HepG2 (cell line): ENCODE measurements around the gene ETFB. TPM values are rescaled to one million over a fixed set of nuclear protein-coding genes. Genes with fewer than 3 reads are reported as not detected.

Experiments used
- ATAC-seq: fragments of 200-7000 bp; cut with Tn5 transposase; 3 replicates; pipeline ENCODE4 v1.9.1; 2020; ENCODE audit warnings: mild to moderate bottlenecking, moderate library complexity
- BruUV-seq: library from RNA; stranded (reverse); fragments of 400-500 nt; replicated peaks from 2 replicates; lab custom pipeline; 2021; lab: Mats Ljungman, UMichigan
- CTCF ChIA-PET: fragments of 300-600 bp; formaldehyde crosslinking; extraction: SDS; loops from one replicate; lab custom pipeline; 2021; ENCODE audit warnings: low total read pairs, inconsistent platforms, low intra/inter-chr PET ratio; lab: Yijun Ruan, JAX
- POLR2A ChIA-PET: fragments of 350-600 bp; sonication (Branson Sonifier 250); formaldehyde crosslinking; loops from one replicate; lab custom pipeline; 2020; ENCODE audit warnings: antibody characterized with exemption, inconsistent platforms; lab: Yijun Ruan, JAX
- DNase-seq: peaks from one replicate; pipeline ENCODE4 v3.0.0-alpha.2; 2015; ENCODE audit warnings: low spot score
- FAIRE-seq: peaks from 3 replicates; lab custom pipeline; 2011; peaks lifted over from hg19 to GRCh38; lab: Jason Lieb, UNC
- H2AFZ ChIP-seq: one replicate; pipeline ENCODE4 v1.6.1; 2011; ENCODE audit warnings: low read length, inconsistent platforms
- H3K27ac ChIP-seq: fragments of 300-600 bp; 3 replicates; pipeline ENCODE4 v1.8.0; 2011; ENCODE audit warnings: mixed run types, mild to moderate bottlenecking, mixed read lengths, low read length, inconsistent platforms; ENCODE audit not compliant: insufficient read depth; ENCODE audit errors: extremely low read length
- H3K27me3 ChIP-seq, 2 experiments: fragments of 200-600 bp in 1 of 2; 2 replicates in 1 of 2; 3 replicates in 1 of 2; pipeline versions ENCODE4 v1.6.0 to v1.8.0; 2011; ENCODE audit warnings: low read length in 2 of 2, mild to moderate bottlenecking in 2 of 2, moderate library complexity in 2 of 2, inconsistent platforms in 1 of 2; ENCODE audit not compliant: insufficient read depth in 2 of 2, control insufficient read depth in 1 of 2
- H3K36me3 ChIP-seq, 2 experiments: fragments of 200-600 bp in 1 of 2; replicated peaks in 1 of 2; 2 replicates in 1 of 2; 3 replicates in 1 of 2; pipeline versions ENCODE4 v1.5.1 to v1.8.0; 2011; ENCODE audit warnings: low read length in 2 of 2, inconsistent platforms in 1 of 2; ENCODE audit not compliant: insufficient read depth in 2 of 2, control insufficient read depth in 1 of 2
- H3K4me1 ChIP-seq: 2 replicates; pipeline ENCODE4 v1.5.1; 2012; ENCODE audit warnings: low read length, inconsistent platforms; ENCODE audit not compliant: insufficient read depth
- H3K4me2 ChIP-seq: 2 replicates; pipeline ENCODE4 v1.6.0; 2011; ENCODE audit warnings: low read depth, low read length, inconsistent platforms
- H3K4me3 ChIP-seq, 3 experiments: fragments of 200-600 bp in 1 of 3; sonication (generic), shearing (Covaris generic) in 1 of 3; replicated peaks in 1 of 3; 2 replicates each; pipeline ENCODE4 v1.5.1; 2011 to 2016; ENCODE audit warnings: low read length in 3 of 3, inconsistent platforms in 2 of 3, low read depth in 2 of 3, mild to moderate bottlenecking in 2 of 3, control low read depth in 1 of 3, mixed read lengths in 1 of 3; ENCODE audit not compliant: insufficient read depth in 1 of 3
- H3K79me2 ChIP-seq: one replicate; pipeline ENCODE4 v1.6.1; 2011; ENCODE audit warnings: low read length, inconsistent platforms; ENCODE audit not compliant: insufficient read depth
- H3K9ac ChIP-seq: 2 replicates; pipeline ENCODE4 v1.6.0; 2011; ENCODE audit warnings: mild to moderate bottlenecking, low read depth, low read length, inconsistent platforms; ENCODE audit not compliant: insufficient read depth
- H3K9me3 ChIP-seq: 2 replicates; pipeline ENCODE4 v1.5.1; 2012; ENCODE audit warnings: mild to moderate bottlenecking, low read length
- H4K20me1 ChIP-seq: 2 replicates; pipeline ENCODE4 v1.6.0; 2011; ENCODE audit warnings: inconsistent platforms, mild to moderate bottlenecking, low read length, moderate library complexity; ENCODE audit not compliant: insufficient read depth
- AKAP8 ChIP-seq: sonication (generic); formaldehyde crosslinking; IDR thresholded peaks from 2 replicates; pipeline ENCODE4 v1.5.1; 2020; ENCODE audit warnings: mild to moderate bottlenecking, missing genetic modification reagents
- HNRNPK ChIP-seq: fragments of 200-400 bp; formaldehyde crosslinking; IDR thresholded peaks from 2 replicates; pipeline ENCODE4 v1.6.1; 2018; ENCODE audit warnings: low read length, low read depth, moderate library complexity, mild to moderate bottlenecking; ENCODE audit not compliant: poor library complexity, severe bottlenecking
- IRX3 ChIP-seq: sonication (generic); formaldehyde crosslinking; IDR thresholded peaks from 2 replicates; pipeline ENCODE4 v1.8.1; 2023; ENCODE audit warnings: mild to moderate bottlenecking, low read depth, missing genetic modification reagents, borderline replicate concordance
- MIER3 ChIP-seq: IDR thresholded peaks from 2 replicates; pipeline ENCODE4 v1.6.1; 2016; ENCODE audit warnings: missing compliant biosample characterization, borderline replicate concordance
- NR1H2 ChIP-seq: sonication (generic); formaldehyde crosslinking; IDR thresholded peaks from 2 replicates; pipeline ENCODE4 v1.8.1; 2022; ENCODE audit warnings: low read depth, missing genetic modification reagents, borderline replicate concordance
- POLR2AphosphoS5 ChIP-seq: IDR thresholded peaks from 2 replicates; pipeline ENCODE4 v1.6.1; 2012; ENCODE audit warnings: low read depth, low read length
- TRIM24 ChIP-seq: sonication (generic); formaldehyde crosslinking; IDR thresholded peaks from 2 replicates; pipeline ENCODE4 v1.8.0; 2022; ENCODE audit warnings: mild to moderate bottlenecking, missing genetic modification reagents
- ZMYM4 ChIP-seq: sonication (generic); formaldehyde crosslinking; IDR thresholded peaks from 2 replicates; pipeline ENCODE4 v1.8.1; 2023; ENCODE audit warnings: mild to moderate bottlenecking, missing genetic modification reagents
- ZNF234 ChIP-seq: sonication (generic); formaldehyde crosslinking; conservative IDR thresholded peaks from 2 replicates; pipeline ENCODE4 v1.5.1; 2020; ENCODE audit warnings: mild to moderate bottlenecking, missing genetic modification reagents
- ZNF484 ChIP-seq: sonication (generic); formaldehyde crosslinking; IDR thresholded peaks from 2 replicates; pipeline ENCODE4 v1.5.1; 2020; ENCODE audit warnings: mild to moderate bottlenecking, low read depth, missing genetic modification reagents, borderline replicate concordance
- WGBS: methylation state at CpG from one replicate; pipeline ENCODE4 v1.1.6; 2017; ENCODE audit warnings: low lambda C conversion rate; 5-methylcytosine and 5-hydroxymethylcytosine counted together
- in situ Hi-C: cut with HindIII; loops from 2 replicates; pipeline ENCODE4 v1.10.0; 2017; ENCODE audit warnings: low pct_unique_long_range_greater_than_20kb; ENCODE audit not compliant: extremely low pct_ligation_motif_present
- intact Hi-C: fragments of 100-400 bp; cut with micrococcal nuclease; formaldehyde crosslinking; loops from one replicate; pipeline ENCODE4 v1.10.0; 2022; ENCODE audit not compliant: unreplicated experiment
- polyA plus RNA-seq, 8 experiments: library from polyadenylated mRNA; depleted of rRNA in 3 of 8; stranded (reverse) in 7 of 8; unstranded in 1 of 8; fragments of >200 nt; fragmentation: Illumina TruSeq in 4 of 8; extraction: Trizol in 4 of 8; gene quantifications; 2 replicates each; pipeline versions ENCODE4 v1.2.1 to v1.2.3, GENCODE V29; 2011 to 2016; ENCODE audit warnings: low read depth in 4 of 8, missing spikeins in 1 of 8, mixed read lengths in 1 of 8; ENCODE audit not compliant: insufficient read depth in 1 of 8
- total RNA-seq, 5 experiments: library from RNA; depleted of rRNA; stranded (reverse); fragments of >200 nt; fragmentation: Illumina TruSeq; extraction: Trizol; gene quantifications; 2 replicates each; pipeline ENCODE4 v1.2.3, GENCODE V29; 2016; ENCODE audit warnings: low read depth in 1 of 5
- TF ChIP-seq, protein P1 (sequence below): sonication (generic); formaldehyde crosslinking; IDR thresholded peaks from 2 replicates; pipeline ENCODE4 v1.4.0; 2020; ENCODE audit warnings: mild to moderate bottlenecking, missing genetic modification reagents, borderline replicate concordance
- TF ChIP-seq, protein P2 (sequence below): sonication (generic); formaldehyde crosslinking; IDR thresholded peaks from 2 replicates; pipeline ENCODE4 v1.8.1; 2022; ENCODE audit warnings: mild to moderate bottlenecking, missing genetic modification reagents

ETFB gene
- total and polyA plus RNA-seq, 2 of the 13 experiments (the other 11 are each of a cell fraction or from before 2014, with no cell fraction given), result 678 to 1,314 TPM

DNA sequence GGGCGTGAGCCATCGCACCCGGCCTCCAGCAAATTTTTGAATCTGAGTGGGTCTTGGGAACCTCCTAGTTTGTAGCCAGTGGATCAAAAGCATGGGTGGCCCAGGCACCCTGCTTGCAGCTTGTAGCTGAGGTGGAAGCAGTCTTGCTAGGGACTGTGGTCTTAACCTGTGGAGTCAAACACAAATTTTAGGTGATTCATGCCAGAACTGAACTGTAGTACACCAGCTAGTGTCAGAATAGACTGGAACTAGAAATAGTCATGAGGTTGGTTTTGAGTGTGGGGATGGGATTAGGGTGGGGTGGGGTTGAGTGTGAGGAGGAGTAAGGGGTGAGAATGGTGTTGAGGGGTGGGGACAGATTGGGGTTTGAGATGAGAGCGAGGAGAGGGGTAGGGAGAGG lies 15.8 kb upstream of the ETFB start:
- Histone ChIP-seq H3K27ac (no peak overlapping the region), H3K9ac (no peak overlapping the region), H3K4me2 (no peak overlapping the region), H3K27me3 (peaks cover 2 to 3% of the 10 kb centered on the region in 2 experiments; a peak in 1 of 5 replicates), H3K4me1 (peaks cover 11% of the 10 kb centered on the region), H2AFZ (no peak overlapping the region), H3K4me3 (no peak overlapping the region), H3K79me2 (no peaks in the 10 kb centered on the region), H4K20me1 (no peaks in the 10 kb centered on the region), H3K9me3 (peaks cover 5% of the 10 kb centered on the region), H3K36me3 (no peaks in the 10 kb centered on the region)
- no peak for FAIRE-seq
- 79% methylated on average over 4 of the region's 4 CpGs for WGBS
- ChIA-PET CTCF (no interaction called here), POLR2A (interaction anchor here (1.0 to 2.1 kb wide), 2 partner anchors 14 to 16 kb away, joined by 4 to 13 read pairs; partner anchors contain the start of gene CLDND2)
- no peak for ATAC-seq
- DNase-seq, result no peak
- no TSS peak for BruUV-seq
- TF ChIP-seq IRX3 (CRISPR knock-in tag), result no peak
- TF ChIP-seq ZNF234, result no peak
- TF ChIP-seq AKAP8 (CRISPR knock-in tag), result no peak
- no peak for TF ChIP-seq ZNF484 (CRISPR knock-in tag)
- TF ChIP-seq, protein P1, sequence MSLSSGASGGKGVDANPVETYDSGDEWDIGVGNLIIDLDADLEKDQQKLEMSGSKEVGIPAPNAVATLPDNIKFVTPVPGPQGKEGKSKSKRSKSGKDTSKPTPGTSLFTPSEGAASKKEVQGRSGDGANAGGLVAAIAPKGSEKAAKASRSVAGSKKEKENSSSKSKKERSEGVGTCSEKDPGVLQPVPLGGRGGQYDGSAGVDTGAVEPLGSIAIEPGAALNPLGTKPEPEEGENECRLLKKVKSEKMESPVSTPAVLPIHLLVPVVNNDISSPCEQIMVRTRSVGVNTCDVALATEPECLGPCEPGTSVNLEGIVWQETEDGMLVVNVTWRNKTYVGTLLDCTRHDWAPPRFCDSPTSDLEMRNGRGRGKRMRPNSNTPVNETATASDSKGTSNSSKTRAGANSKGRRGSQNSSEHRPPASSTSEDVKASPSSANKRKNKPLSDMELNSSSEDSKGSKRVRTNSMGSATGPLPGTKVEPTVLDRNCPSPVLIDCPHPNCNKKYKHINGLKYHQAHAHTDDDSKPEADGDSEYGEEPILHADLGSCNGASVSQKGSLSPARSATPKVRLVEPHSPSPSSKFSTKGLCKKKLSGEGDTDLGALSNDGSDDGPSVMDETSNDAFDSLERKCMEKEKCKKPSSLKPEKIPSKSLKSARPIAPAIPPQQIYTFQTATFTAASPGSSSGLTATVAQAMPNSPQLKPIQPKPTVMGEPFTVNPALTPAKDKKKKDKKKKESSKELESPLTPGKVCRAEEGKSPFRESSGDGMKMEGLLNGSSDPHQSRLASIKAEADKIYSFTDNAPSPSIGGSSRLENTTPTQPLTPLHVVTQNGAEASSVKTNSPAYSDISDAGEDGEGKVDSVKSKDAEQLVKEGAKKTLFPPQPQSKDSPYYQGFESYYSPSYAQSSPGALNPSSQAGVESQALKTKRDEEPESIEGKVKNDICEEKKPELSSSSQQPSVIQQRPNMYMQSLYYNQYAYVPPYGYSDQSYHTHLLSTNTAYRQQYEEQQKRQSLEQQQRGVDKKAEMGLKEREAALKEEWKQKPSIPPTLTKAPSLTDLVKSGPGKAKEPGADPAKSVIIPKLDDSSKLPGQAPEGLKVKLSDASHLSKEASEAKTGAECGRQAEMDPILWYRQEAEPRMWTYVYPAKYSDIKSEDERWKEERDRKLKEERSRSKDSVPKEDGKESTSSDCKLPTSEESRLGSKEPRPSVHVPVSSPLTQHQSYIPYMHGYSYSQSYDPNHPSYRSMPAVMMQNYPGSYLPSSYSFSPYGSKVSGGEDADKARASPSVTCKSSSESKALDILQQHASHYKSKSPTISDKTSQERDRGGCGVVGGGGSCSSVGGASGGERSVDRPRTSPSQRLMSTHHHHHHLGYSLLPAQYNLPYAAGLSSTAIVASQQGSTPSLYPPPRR (CRISPR knock-in tag), result no peak
- TF ChIP-seq TRIM24, result no peak
- no peak for TF ChIP-seq POLR2AphosphoS5
- TF ChIP-seq HNRNPK, result no peak
- TF ChIP-seq, protein P2, sequence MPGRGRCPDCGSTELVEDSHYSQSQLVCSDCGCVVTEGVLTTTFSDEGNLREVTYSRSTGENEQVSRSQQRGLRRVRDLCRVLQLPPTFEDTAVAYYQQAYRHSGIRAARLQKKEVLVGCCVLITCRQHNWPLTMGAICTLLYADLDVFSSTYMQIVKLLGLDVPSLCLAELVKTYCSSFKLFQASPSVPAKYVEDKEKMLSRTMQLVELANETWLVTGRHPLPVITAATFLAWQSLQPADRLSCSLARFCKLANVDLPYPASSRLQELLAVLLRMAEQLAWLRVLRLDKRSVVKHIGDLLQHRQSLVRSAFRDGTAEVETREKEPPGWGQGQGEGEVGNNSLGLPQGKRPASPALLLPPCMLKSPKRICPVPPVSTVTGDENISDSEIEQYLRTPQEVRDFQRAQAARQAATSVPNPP (CRISPR knock-in tag), result no peak
- TF ChIP-seq MIER3 (CRISPR knock-in tag), result no peak
- TF ChIP-seq ZMYM4 (CRISPR knock-in tag), result no peak
- TF ChIP-seq NR1H2 (CRISPR knock-in tag), result no peak
- in situ Hi-C loops (no loop called here), intact Hi-C loops (no loop called here)
